Kidney (tissue), 14 donors: ENCODE measurements around the gene VCL. TPM values are rescaled to one million over a fixed set of nuclear protein-coding genes. Genes with fewer than 3 reads are reported as not detected.

Experiments
- DNase-seq, 5 donors: peaks; one replicate each; pipeline ENCODE4 v3.0.0-alpha.2; 2013 to 2020
- FAIRE-seq: peaks from 2 replicates; lab custom pipeline; 2012; peaks lifted over from hg19 to GRCh38; lab: Jason Lieb, UNC
- H3K27ac ChIP-seq, 2 donors: one replicate each; pipeline ENCODE4 v1.7.0; 2013; ENCODE audit warnings: low read depth in 2 of 2, low read length in 2 of 2, inconsistent platforms in 1 of 2
- H3K27me3 ChIP-seq: one replicate; pipeline ENCODE4 v1.7.1; 2013; ENCODE audit warnings: low read length, inconsistent platforms; ENCODE audit not compliant: control insufficient read depth, insufficient read depth
- H3K36me3 ChIP-seq, 3 donors: one replicate each; pipeline versions ENCODE4 v1.7.0 to v1.7.1; 2013; ENCODE audit warnings: low read length in 3 of 3, control low read depth in 1 of 3, inconsistent platforms in 1 of 3; ENCODE audit not compliant: insufficient read depth in 3 of 3, control insufficient read depth in 2 of 3
- H3K4me1 ChIP-seq, 3 donors: one replicate each; pipeline versions ENCODE4 v1.7.0 to v1.7.1; 2013; ENCODE audit warnings: low read length in 3 of 3, inconsistent platforms in 1 of 3, low read depth in 1 of 3; ENCODE audit not compliant: control insufficient read depth in 2 of 3, insufficient read depth in 2 of 3
- H3K4me3 ChIP-seq, 3 donors: one replicate each; pipeline versions ENCODE4 v1.7.0 to v1.8.1; 2013; ENCODE audit warnings: low read length in 3 of 3, control low read depth in 1 of 3, inconsistent platforms in 1 of 3
- H3K9ac ChIP-seq, 3 donors: one replicate each; pipeline versions ENCODE4 v1.7.0 to v1.7.1; 2013; ENCODE audit warnings: low read length in 3 of 3, control low read depth in 1 of 3, inconsistent platforms in 1 of 3
- H3K9me3 ChIP-seq, 3 donors: one replicate each; pipeline versions ENCODE4 v1.7.0 to v1.7.1; 2013; ENCODE audit warnings: low read length in 3 of 3, control low read depth in 1 of 3, inconsistent platforms in 1 of 3; ENCODE audit not compliant: control insufficient read depth in 2 of 3, insufficient read depth in 1 of 3
- CTCF ChIP-seq: IDR thresholded peaks from 3 replicates; pipeline ENCODE4 v1.5.1; 2012; ENCODE audit warnings: mild to moderate bottlenecking, moderate library complexity, borderline replicate concordance; ENCODE audit not compliant: insufficient read depth; ENCODE audit errors: extremely low read depth
- intact Hi-C: fragments of 100-400 bp; cut with DNase I; formaldehyde crosslinking; loops from one replicate; pipeline ENCODE4 v1.11.1; 2022
- polyA plus RNA-seq: library from polyadenylated mRNA; stranded (reverse); fragments of 350-450 nt; fragmentation: Illumina TruSeq; extraction: RNeasy Lipid Tissue Mini Kit (QIAGEN cat#74804); gene quantifications from one replicate; pipeline ENCODE4 v1.2.3, GENCODE V29; 2014; ENCODE audit warnings: low read depth, low replicate concordance; ENCODE audit not compliant: insufficient read depth
- total RNA-seq: library from RNA; stranded (reverse); fragmentation: NEBNext Ultra II Directional; extraction: Animal tissue kit (Norgen Biotek cat#: 25700); gene quantifications from one replicate; pipeline ENCODE4 v1.2.1, GENCODE V29; 2021
- donor health status: control.
- donor health status: control.
- donor health status: control.
- donor health status: control.
- donor health status: control.
- donor health status: DM: yes; HTN: yes; CAD: no.
- donor health status: Normal renal cell carcinoma (clear cell type).

Gene VCL
- total and polyA plus RNA-seq, 2 donors from 2014 or later = 23.8 to 167 TPM

- peak overlapping the region in 1 of 2 donors; percentile 17 for H3K27ac ChIP-seq
- intact Hi-C loops = no loop called here
- FAIRE-seq = no peak
Measured at GRCh38 chr10:73968098-73968521, 29.8 kb upstream of the VCL start.

GRCh38 chr10:73969224-73969841 is 28.6 kb upstream of the VCL start:
- no peak overlapping the region for H3K9ac ChIP-seq
- no peaks in the 10 kb centered on the region for H3K9me3 ChIP-seq
- H3K4me3 ChIP-seq = no peak overlapping the region
- no peaks in the 10 kb centered on the region for H3K36me3 ChIP-seq
- DNase-seq (no peak), FAIRE-seq (no peak)
- no peak for TF ChIP-seq CTCF
- H3K27me3 ChIP-seq = no peaks in the 10 kb centered on the region
- intact Hi-C loops = no loop called here
- no peak overlapping the region for H3K27ac ChIP-seq
- peaks cover 2 to 8% (median 5%) of the 10 kb centered on the region in 3 donors for H3K4me1 ChIP-seq

More at GRCh38 chr10:73968098-73968521, 29.8 kb upstream of the VCL start:
- no peak for TF ChIP-seq CTCF
- Histone ChIP-seq H3K4me3 (no peak overlapping the region), H3K36me3 (no peaks in the 10 kb centered on the region), H3K9ac (no peak overlapping the region), H3K27me3 (no peaks in the 10 kb centered on the region), H3K4me1 (peaks cover 2 to 8% (median 5%) of the 10 kb centered on the region in 3 donors), H3K9me3 (no peaks in the 10 kb centered on the region)
- DNase-seq = peak in 3 of 5 donors; percentile 35 to 63 (median 51)

GRCh38 chr10:73970845-73971244 is 27.1 kb upstream of the VCL start:
- no peak for TF ChIP-seq CTCF
- Histone ChIP-seq H3K36me3 (no peaks in the 10 kb centered on the region), H3K4me3 (no peak overlapping the region), H3K27me3 (no peaks in the 10 kb centered on the region), H3K9me3 (no peaks in the 10 kb centered on the region), H3K27ac (no peak overlapping the region), H3K9ac (no peak overlapping the region), H3K4me1 (peaks cover under 1 to 6% (median 2%) of the 10 kb centered on the region in 3 donors)
- FAIRE-seq (no peak), DNase-seq (no peak)
- intact Hi-C loops = no loop called here
